Caco-2 (cell line): Measurements from ENCODE around the gene ZCCHC7. TPM values are rescaled to one million over a fixed set of nuclear protein-coding genes. Genes with fewer than 3 reads are reported as not detected.

ENCODE experiments used
- BruUV-seq: library from RNA; stranded (reverse); fragments of 400-500 nt; replicated peaks from 2 replicates; lab custom pipeline; 2021; lab: Mats Ljungman, UMichigan
- CTCF ChIA-PET: fragments of 300-600 bp; sonication (Branson Sonifier 250); formaldehyde crosslinking; loops from one replicate; lab custom pipeline; 2022; ENCODE audit warnings: antibody characterized with exemption; lab: Charles Lee
- POLR2A ChIA-PET: fragments of 300-600 bp; sonication (Branson Sonifier 250); formaldehyde crosslinking; loops from one replicate; lab custom pipeline; 2022; ENCODE audit warnings: antibody characterized with exemption; lab: Charles Lee
- DNase-seq, 2 experiments: peaks; one replicate each; pipeline versions ENCODE4 v3.0.0 to v3.0.0-alpha.2; 2020 to 2022
- H3K27me3 ChIP-seq: replicated peaks from 2 replicates; pipeline ENCODE4 v1.6.0; 2011; ENCODE audit warnings: low read length; ENCODE audit not compliant: control insufficient read depth, insufficient read depth
- H3K36me3 ChIP-seq: 2 replicates; pipeline ENCODE4 v1.5.1; 2011; ENCODE audit warnings: low read length; ENCODE audit not compliant: control insufficient read depth, insufficient read depth
- H3K4me1 ChIP-seq: fragments of 250-450 bp; sonication (Bioruptor Pico); 2 replicates; pipeline ENCODE4 v1.5.1; 2020; ENCODE audit warnings: mild to moderate bottlenecking
- H3K4me3 ChIP-seq: 2 replicates; pipeline ENCODE4 v1.5.1; 2011; ENCODE audit warnings: low read depth, mild to moderate bottlenecking, control low read depth, low read length
- H3K9me3 ChIP-seq: fragments of 250-450 bp; sonication (Bioruptor Pico); 2 replicates; pipeline ENCODE4 v1.5.1; 2020; ENCODE audit warnings: mild to moderate bottlenecking, moderate library complexity
- H3K27ac Mint-ChIP-seq: one replicate; pipeline ENCODE4 v1.8.0; 2022; ENCODE audit warnings: mixed read lengths; ENCODE audit not compliant: unreplicated experiment
- H3K27me3 Mint-ChIP-seq: one replicate; pipeline ENCODE4 v1.8.0; 2022; ENCODE audit warnings: mixed read lengths; ENCODE audit not compliant: insufficient read depth, unreplicated experiment
- H3K36me3 Mint-ChIP-seq: one replicate; pipeline ENCODE4 v1.8.0; 2022; ENCODE audit warnings: mild to moderate bottlenecking, mixed read lengths; ENCODE audit not compliant: insufficient read depth, unreplicated experiment
- H3K4me1 Mint-ChIP-seq: one replicate; pipeline ENCODE4 v1.8.0; 2022; ENCODE audit warnings: low read depth, mixed read lengths; ENCODE audit not compliant: unreplicated experiment
- H3K4me3 Mint-ChIP-seq: one replicate; pipeline ENCODE4 v1.8.0; 2022; ENCODE audit warnings: mild to moderate bottlenecking, moderate library complexity, mixed read lengths; ENCODE audit not compliant: unreplicated experiment
- H3K9me3 Mint-ChIP-seq: one replicate; pipeline ENCODE4 v1.8.0; 2022; ENCODE audit warnings: mixed read lengths; ENCODE audit not compliant: unreplicated experiment
- CTCF ChIP-seq, 2 experiments: fragments of 200-600 bp in 1 of 2; IDR thresholded peaks; 1 replicate in 1 of 2; 2 replicates in 1 of 2; pipeline versions ENCODE4 v1.5.1 to v1.8.0; 2011 to 2022; ENCODE audit warnings: antibody characterized with exemption in 1 of 2, control low read depth in 1 of 2, inconsistent platforms in 1 of 2, low read depth in 1 of 2, low read length in 1 of 2, mild to moderate bottlenecking in 1 of 2, moderate library complexity in 1 of 2; ENCODE audit not compliant: insufficient read depth in 1 of 2, severe bottlenecking in 1 of 2, unreplicated experiment in 1 of 2
- intact Hi-C: fragments of 100-400 bp; cut with micrococcal nuclease; formaldehyde crosslinking; loops from one replicate; pipeline ENCODE4 v1.10.0; 2022; ENCODE audit not compliant: unreplicated experiment
- total RNA-seq: library from RNA; stranded (reverse); gene quantifications from 2 replicates; pipeline ENCODE4 v1.2.3, GENCODE V29; 2022

The ZCCHC7 gene
- total RNA-seq, 1 experiment from 2014 or later = 22.0 TPM

- intact Hi-C loops = no loop called here
- H3K9me3 ChIP-seq = no peaks in the 10 kb centered on the region
- TF ChIP-seq CTCF (IDR thresholded peaks at IDR 0.05; ENCODE audit: insufficient read depth in 1 of 2, low read depth in 1 of 2, low read length in 1 of 2, severe bottlenecking in 1 of 2, unreplicated experiment in 1 of 2) = no peak
- Mint-ChIP-seq H3K4me3 (no peak overlapping the region), H3K9me3 (no peaks in the 10 kb centered on the region), H3K27ac (no peak overlapping the region), H3K36me3 (no peaks in the 10 kb centered on the region), H3K4me1 (no peaks in the 10 kb centered on the region), H3K27me3 (no peaks in the 10 kb centered on the region)
- POLR2A ChIA-PET = no interaction called here
- no peaks in the 10 kb centered on the region for H3K27me3 ChIP-seq
- no peak overlapping the region for H3K4me3 ChIP-seq
- no peaks in the 10 kb centered on the region for H3K4me1 ChIP-seq
- no peak for DNase-seq
- CTCF ChIA-PET = interaction anchor here (0.6 kb wide), 1 partner anchor 112 kb away, joined by 3 read pairs; no protein-coding TSS in a partner anchor
- no peaks in the 10 kb centered on the region for H3K36me3 ChIP-seq
- BruUV-seq = no TSS peak
Observed at GRCh38 chr9:37297592-37297991, 177.2 kb downstream of the ZCCHC7 start.

DNA sequence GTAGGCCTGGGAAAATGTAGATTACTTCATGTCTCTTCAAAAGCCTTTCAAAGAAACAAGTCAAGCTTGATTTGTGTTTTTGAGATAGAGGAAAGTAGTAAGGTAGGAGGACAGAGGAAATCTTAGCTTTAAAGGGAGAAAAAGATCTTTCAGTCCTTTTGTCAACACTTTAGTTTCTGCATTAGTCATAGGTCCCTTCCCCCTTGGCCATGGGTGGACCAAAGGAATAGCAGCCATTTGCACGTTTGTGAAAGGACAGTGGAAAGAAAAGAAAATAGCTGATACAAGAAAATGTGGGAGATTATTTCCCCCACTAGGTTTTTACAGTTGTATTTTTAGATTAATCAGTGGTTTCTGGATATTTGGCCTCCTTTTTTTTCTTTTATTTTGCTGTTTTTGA lies 180.2 kb downstream of the ZCCHC7 start:
- Mint-ChIP-seq H3K36me3 (no peaks in the 10 kb centered on the region), H3K4me1 (no peaks in the 10 kb centered on the region), H3K27me3 (no peaks in the 10 kb centered on the region), H3K4me3 (no peak overlapping the region), H3K9me3 (no peaks in the 10 kb centered on the region), H3K27ac (no peak overlapping the region)
- Histone ChIP-seq H3K9me3 (no peaks in the 10 kb centered on the region), H3K4me3 (no peak overlapping the region), H3K27me3 (no peaks in the 10 kb centered on the region), H3K36me3 (no peaks in the 10 kb centered on the region), H3K4me1 (no peaks in the 10 kb centered on the region)
- no peak for TF ChIP-seq CTCF (IDR thresholded peaks at IDR 0.05; ENCODE audit: insufficient read depth in 1 of 2, low read depth in 1 of 2, low read length in 1 of 2, severe bottlenecking in 1 of 2, unreplicated experiment in 1 of 2)
- ChIA-PET POLR2A (no interaction called here), CTCF (no interaction called here)
- DNase-seq = no peak
- no TSS peak for BruUV-seq
- intact Hi-C loops = no loop called here

DNA sequence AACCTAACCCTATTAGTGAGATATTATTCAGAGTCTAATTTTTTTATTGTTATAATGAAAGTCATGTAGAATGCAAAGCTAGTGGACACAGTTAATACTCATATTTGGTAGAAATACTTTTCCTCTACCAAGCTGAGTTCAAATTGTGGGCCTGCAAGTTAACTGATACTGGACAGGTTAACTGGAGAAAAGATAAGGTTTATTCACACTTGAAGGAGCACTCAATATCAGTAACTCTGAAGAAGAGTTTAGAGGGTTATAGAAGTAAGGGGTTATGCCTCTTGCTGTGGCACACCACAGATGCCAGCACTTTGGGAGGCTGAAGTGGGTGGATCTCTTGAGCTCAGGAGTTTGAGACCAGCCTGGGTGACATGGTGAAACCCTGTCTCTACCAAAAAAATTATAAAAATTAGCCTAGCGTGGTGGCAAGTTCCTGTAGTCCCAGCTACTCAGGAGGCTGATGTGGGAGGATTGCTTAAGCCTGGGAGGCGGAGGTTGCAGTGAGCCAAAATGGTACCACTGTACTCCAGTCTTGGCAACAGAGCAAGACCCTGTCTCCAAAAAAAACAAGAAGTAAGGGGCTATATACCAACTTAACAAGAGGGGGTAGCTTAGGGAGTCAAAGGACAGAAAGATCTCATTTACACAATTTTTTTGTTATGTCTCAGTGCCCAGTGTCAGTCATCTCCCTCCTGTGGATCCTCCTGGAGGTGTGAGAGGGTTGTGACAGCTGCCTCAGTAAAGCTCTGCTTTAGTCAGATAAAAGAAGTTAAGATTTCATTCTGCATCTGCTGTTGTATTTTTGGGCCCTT lies 180.9 kb downstream of the ZCCHC7 start:
- H3K4me1 ChIP-seq = no peaks in the 10 kb centered on the region
- no peaks in the 10 kb centered on the region for H3K27me3 ChIP-seq
- no peak for TF ChIP-seq CTCF (IDR thresholded peaks at IDR 0.05; ENCODE audit: insufficient read depth in 1 of 2, low read depth in 1 of 2, low read length in 1 of 2, severe bottlenecking in 1 of 2, unreplicated experiment in 1 of 2)
- ChIA-PET POLR2A (no interaction called here), CTCF (no interaction called here)
- no TSS peak for BruUV-seq
- Mint-ChIP-seq H3K27ac (no peak overlapping the region), H3K27me3 (no peaks in the 10 kb centered on the region), H3K36me3 (no peaks in the 10 kb centered on the region), H3K9me3 (no peaks in the 10 kb centered on the region), H3K4me3 (no peak overlapping the region), H3K4me1 (no peaks in the 10 kb centered on the region)
- H3K4me3 ChIP-seq = no peak overlapping the region
- no peaks in the 10 kb centered on the region for H3K9me3 ChIP-seq
- intact Hi-C loops = no loop called here
- no peaks in the 10 kb centered on the region for H3K36me3 ChIP-seq
- DNase-seq = no peak
